ENCODE measurements around the gene OSBPL3.

OSBPL3 gene

GRCh38 chr7:24995466-24995865, 15.5 kb upstream of the OSBPL3 start:
- Mint-ChIP-seq H3K27ac (no peak overlapping the region), H3K27me3 (ENCODE audit: low read depth) (peaks cover 39% of the 10 kb centered on the region), H3K4me1 (ENCODE audit: low read depth) (no peaks in the 10 kb centered on the region), H3K4me3 (no peak overlapping the region), H3K36me3 (ENCODE audit: low read depth) (peaks cover 2% of the 10 kb centered on the region), H3K9me3 (peaks cover 8% of the 10 kb centered on the region)

GRCh38 chr7:24992314-24992713, 12.3 kb upstream of the OSBPL3 start:
- no peak overlapping the region for H3K27ac Mint-ChIP-seq
- no peaks in the 10 kb centered on the region for H3K4me1 Mint-ChIP-seq (ENCODE audit: low read depth)
- no peak overlapping the region for H3K4me3 Mint-ChIP-seq
- no peaks in the 10 kb centered on the region for H3K36me3 Mint-ChIP-seq (ENCODE audit: low read depth)
- peaks cover 33% of the 10 kb centered on the region for H3K27me3 Mint-ChIP-seq (ENCODE audit: low read depth)
- no peaks in the 10 kb centered on the region for H3K9me3 Mint-ChIP-seq

- Mint-ChIP-seq H3K27me3 (ENCODE audit: low read depth) (peaks cover 33% of the 10 kb centered on the region), H3K9me3 (no peaks in the 10 kb centered on the region), H3K4me3 (no peak overlapping the region), H3K27ac (no peak overlapping the region), H3K4me1 (ENCODE audit: low read depth) (peaks cover 2% of the 10 kb centered on the region), H3K36me3 (ENCODE audit: low read depth) (no peaks in the 10 kb centered on the region)
These were observed 11.4 kb upstream of the OSBPL3 start for GRCh38 chr7:24991353-24991752.

GRCh38 chr7:24987331-24987842, 7.4 kb upstream of the OSBPL3 start:
- no peaks in the 10 kb centered on the region for H3K36me3 Mint-ChIP-seq (ENCODE audit: low read depth)
- no peak overlapping the region for H3K27ac Mint-ChIP-seq
- H3K9me3 Mint-ChIP-seq = no peaks in the 10 kb centered on the region
- H3K4me1 Mint-ChIP-seq (ENCODE audit: low read depth) = peaks cover 3% of the 10 kb centered on the region
- no peak overlapping the region for H3K4me3 Mint-ChIP-seq
- H3K27me3 Mint-ChIP-seq (ENCODE audit: low read depth) = peaks cover 24% of the 10 kb centered on the region

GRCh38 chr7:24982917-24983316, 2.9 kb upstream of the OSBPL3 start:
- Mint-ChIP-seq H3K9me3 (no peaks in the 10 kb centered on the region), H3K4me3 (no peak overlapping the region), H3K27ac (no peak overlapping the region), H3K4me1 (ENCODE audit: low read depth) (peaks cover 33% of the 10 kb centered on the region), H3K36me3 (ENCODE audit: low read depth) (peaks cover 2% of the 10 kb centered on the region), H3K27me3 (ENCODE audit: low read depth) (peaks cover 10% of the 10 kb centered on the region)

- H3K36me3 Mint-ChIP-seq (ENCODE audit: low read depth) = peaks cover 10% of the 10 kb centered on the region
- H3K27me3 Mint-ChIP-seq (ENCODE audit: low read depth) = peaks cover 4% of the 10 kb centered on the region
- peak overlapping the region; percentile 86 for H3K4me3 Mint-ChIP-seq
- H3K9me3 Mint-ChIP-seq = no peaks in the 10 kb centered on the region
- peak overlapping the region; percentile 94 for H3K27ac Mint-ChIP-seq
- H3K4me1 Mint-ChIP-seq (ENCODE audit: low read depth) = peaks cover 42% of the 10 kb centered on the region
These were observed 1.4 kb upstream of the OSBPL3 start for GRCh38 chr7:24981171-24981951.

GRCh38 chr7:24980534-24981170, 674 bp upstream of the OSBPL3 start:
- H3K36me3 Mint-ChIP-seq (ENCODE audit: low read depth) = peaks cover 13% of the 10 kb centered on the region
- H3K27me3 Mint-ChIP-seq (ENCODE audit: low read depth) = no peaks in the 10 kb centered on the region
- peak overlapping the region; percentile 94 for H3K27ac Mint-ChIP-seq
- H3K4me1 Mint-ChIP-seq (ENCODE audit: low read depth) = peaks cover 49% of the 10 kb centered on the region
- no peaks in the 10 kb centered on the region for H3K9me3 Mint-ChIP-seq
- peak overlapping the region; percentile 86 for H3K4me3 Mint-ChIP-seq

- Mint-ChIP-seq H3K4me3 (peak overlapping the region; percentile 92), H3K9me3 (no peaks in the 10 kb centered on the region)
These were observed 512 bp downstream of the OSBPL3 start for GRCh38 chr7:24979470-24979862.

DNA sequence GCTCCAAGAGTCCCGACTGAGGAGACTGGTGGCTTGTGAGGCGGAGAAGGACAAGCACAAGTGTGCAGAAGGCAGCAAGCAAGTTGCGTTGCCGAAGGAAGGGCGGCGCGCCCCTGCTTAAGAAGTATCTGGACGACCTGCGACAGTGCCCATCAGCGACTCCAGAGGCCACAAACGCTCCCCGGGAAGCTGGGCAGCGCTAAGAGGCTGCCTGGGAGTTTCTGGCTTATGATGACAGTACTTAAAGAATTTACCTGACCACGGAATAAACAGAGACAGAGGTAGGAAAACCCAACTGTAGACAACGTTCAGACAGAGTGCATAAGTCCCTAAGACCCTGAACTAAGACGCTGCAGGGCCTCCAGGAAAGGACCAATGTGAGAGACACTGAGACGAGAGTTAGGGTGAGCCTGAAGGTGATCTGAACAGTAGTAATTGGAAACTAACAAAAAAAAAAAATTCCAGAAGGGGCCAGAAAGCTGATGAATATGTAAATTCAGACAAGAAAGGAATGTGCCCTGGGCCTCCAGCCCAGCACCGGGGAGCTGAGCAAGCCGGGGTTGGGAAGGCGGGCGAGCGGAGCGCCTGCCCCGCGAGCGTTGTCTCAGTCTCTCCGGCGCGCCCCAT, 1.0 kb downstream of the OSBPL3 start:
- H3K9me3 Mint-ChIP-seq = no peaks in the 10 kb centered on the region
- peaks cover 59% of the 10 kb centered on the region for H3K4me1 Mint-ChIP-seq (ENCODE audit: low read depth)
- peaks cover 19% of the 10 kb centered on the region for H3K36me3 Mint-ChIP-seq (ENCODE audit: low read depth)
- H3K27ac Mint-ChIP-seq = peak overlapping the region; percentile 89
- H3K27me3 Mint-ChIP-seq (ENCODE audit: low read depth) = no peaks in the 10 kb centered on the region
- peak overlapping the region; percentile 92 for H3K4me3 Mint-ChIP-seq

More at GRCh38 chr7:24979470-24979862, 512 bp downstream of the OSBPL3 start:
- Mint-ChIP-seq H3K4me1 (ENCODE audit: low read depth) (peaks cover 55% of the 10 kb centered on the region), H3K27me3 (ENCODE audit: low read depth) (no peaks in the 10 kb centered on the region), H3K36me3 (ENCODE audit: low read depth) (peaks cover 17% of the 10 kb centered on the region), H3K27ac (peak overlapping the region; percentile 89)

DNA sequence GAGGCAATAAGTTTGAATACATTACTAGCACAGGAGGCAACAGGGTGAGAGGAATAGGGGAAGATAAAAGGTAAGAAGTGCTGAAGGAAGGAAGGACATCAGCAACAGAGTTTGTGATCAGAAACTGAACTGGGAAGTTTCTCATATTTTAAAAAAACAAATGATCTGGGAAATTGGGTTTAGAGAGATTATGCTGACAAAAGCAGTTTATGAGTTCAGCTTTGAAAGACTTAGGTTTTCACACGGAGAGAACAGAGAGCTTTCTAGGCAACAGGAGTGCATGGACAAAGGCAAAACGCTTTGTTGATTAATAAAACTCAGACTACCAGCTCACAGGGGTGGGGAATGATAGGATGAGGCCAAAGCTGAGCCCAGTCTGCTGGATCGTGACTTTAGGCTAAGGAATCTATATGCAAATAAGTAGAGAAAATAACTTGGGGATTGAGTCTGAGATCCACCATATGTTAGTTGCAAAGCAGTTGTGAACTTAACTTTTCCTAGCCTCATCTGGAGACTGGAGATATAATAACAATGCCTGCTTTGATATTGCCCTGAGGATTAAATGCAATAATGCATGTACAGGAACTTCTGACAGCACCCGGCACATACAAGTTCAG, 4.2 kb downstream of the OSBPL3 start:
- H3K4me1 Mint-ChIP-seq (ENCODE audit: low read depth) = peaks cover 68% of the 10 kb centered on the region
- H3K36me3 Mint-ChIP-seq (ENCODE audit: low read depth) = peaks cover 19% of the 10 kb centered on the region
- no peaks in the 10 kb centered on the region for H3K9me3 Mint-ChIP-seq
- no peak overlapping the region for H3K4me3 Mint-ChIP-seq
- H3K27ac Mint-ChIP-seq = no peak overlapping the region
- no peaks in the 10 kb centered on the region for H3K27me3 Mint-ChIP-seq (ENCODE audit: low read depth)

- Mint-ChIP-seq H3K36me3 (ENCODE audit: low read depth) (peaks cover 19% of the 10 kb centered on the region), H3K4me1 (ENCODE audit: low read depth) (peaks cover 65% of the 10 kb centered on the region), H3K9me3 (no peaks in the 10 kb centered on the region), H3K27me3 (ENCODE audit: low read depth) (no peaks in the 10 kb centered on the region), H3K4me3 (no peak overlapping the region), H3K27ac (no peak overlapping the region)
These were observed 4.8 kb downstream of the OSBPL3 start for GRCh38 chr7:24975172-24975571.

DNA sequence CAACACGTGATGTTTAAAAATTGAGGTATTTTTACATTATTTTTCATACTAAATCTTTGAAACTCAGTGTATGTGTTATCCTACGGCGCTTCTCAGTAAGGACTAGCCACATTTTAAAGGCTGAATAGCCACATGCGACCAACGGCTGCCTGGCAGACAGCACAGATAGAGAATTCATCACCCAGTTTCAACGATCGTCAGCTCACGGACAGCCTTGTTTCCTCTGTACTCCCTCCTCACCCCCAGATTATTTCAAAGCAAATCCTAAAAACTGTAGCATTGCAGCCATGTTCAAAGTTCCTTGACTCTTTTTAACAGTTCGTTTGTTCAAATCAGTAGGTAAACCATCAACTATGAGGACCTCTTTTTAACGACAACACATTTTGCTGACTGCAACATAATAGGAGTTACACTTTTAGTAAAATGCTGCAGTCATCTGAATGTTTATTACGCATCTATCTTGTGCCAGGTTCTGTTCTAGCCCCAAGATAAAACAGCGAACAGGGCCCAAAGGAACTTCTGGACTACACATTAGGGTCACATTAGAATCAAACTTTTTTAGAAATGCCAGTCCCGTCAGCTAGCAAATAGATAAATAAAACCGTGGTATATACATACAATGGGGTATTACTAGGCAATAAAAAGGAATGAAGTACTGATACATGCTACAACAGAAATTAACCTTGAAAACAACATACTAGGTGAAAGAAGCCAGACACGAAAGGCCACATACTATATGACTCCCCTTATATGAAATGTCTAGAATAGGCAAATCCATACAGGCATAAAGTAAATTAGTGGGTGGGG, 5.7 kb downstream of the OSBPL3 start:
- H3K9me3 Mint-ChIP-seq = no peaks in the 10 kb centered on the region
- no peak overlapping the region for H3K4me3 Mint-ChIP-seq
- peaks cover 70% of the 10 kb centered on the region for H3K4me1 Mint-ChIP-seq (ENCODE audit: low read depth)
- H3K27me3 Mint-ChIP-seq (ENCODE audit: low read depth) = no peaks in the 10 kb centered on the region
- H3K27ac Mint-ChIP-seq = no peak overlapping the region
- peaks cover 23% of the 10 kb centered on the region for H3K36me3 Mint-ChIP-seq (ENCODE audit: low read depth)

DNA sequence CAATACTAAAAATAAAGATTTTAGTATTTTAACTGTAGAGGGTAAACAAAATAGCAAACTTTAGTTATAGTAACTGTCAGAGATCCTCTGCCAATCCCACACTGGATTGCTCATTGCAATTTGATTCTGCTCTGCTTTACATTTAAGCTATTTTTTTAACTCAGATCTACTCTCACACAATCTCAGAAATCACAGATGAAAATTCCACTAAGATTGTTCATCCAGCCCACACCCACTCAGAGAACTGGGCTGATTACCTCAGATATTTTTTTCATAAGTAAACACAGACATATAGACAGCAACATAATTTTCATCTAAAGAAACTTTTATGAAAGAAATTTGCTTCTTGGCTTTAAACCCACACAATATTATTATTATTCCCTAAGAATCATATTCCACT, 7.0 kb downstream of the OSBPL3 start:
- Mint-ChIP-seq H3K9me3 (no peaks in the 10 kb centered on the region), H3K27me3 (ENCODE audit: low read depth) (no peaks in the 10 kb centered on the region), H3K4me3 (no peak overlapping the region), H3K4me1 (ENCODE audit: low read depth) (peaks cover 59% of the 10 kb centered on the region), H3K27ac (no peak overlapping the region), H3K36me3 (ENCODE audit: low read depth) (peaks cover 22% of the 10 kb centered on the region)

DNA sequence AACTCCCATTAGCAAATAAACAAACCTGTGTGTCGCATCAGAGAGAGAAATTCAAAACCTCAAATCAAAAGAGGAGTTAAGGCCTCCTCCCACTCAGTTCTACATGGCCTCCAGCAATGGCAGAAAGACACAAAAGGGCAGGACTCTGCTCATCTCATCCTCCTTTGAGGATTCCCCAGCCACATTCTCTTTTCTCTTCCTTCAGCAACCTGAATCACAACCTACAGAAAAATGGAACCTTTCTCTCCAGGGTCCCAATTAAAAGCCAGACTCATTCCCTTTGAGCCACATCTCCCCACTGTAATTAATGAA, 7.9 kb downstream of the OSBPL3 start:
- Mint-ChIP-seq H3K4me3 (no peak overlapping the region), H3K36me3 (ENCODE audit: low read depth) (peaks cover 19% of the 10 kb centered on the region), H3K9me3 (no peaks in the 10 kb centered on the region), H3K27me3 (ENCODE audit: low read depth) (no peaks in the 10 kb centered on the region), H3K4me1 (ENCODE audit: low read depth) (peaks cover 63% of the 10 kb centered on the region), H3K27ac (no peak overlapping the region)
